GM21381 (cell line): ENCODE results near the gene MRPL10.

Experiments
- ATAC-seq: cut with Tn5 transposase; IDR thresholded peaks from one replicate; pipeline ENCODE4 v1.9.1; 2021; ENCODE audit warnings: mild to moderate bottlenecking, moderate library complexity; ENCODE audit not compliant: unreplicated experiment

Gene MRPL10

DNA sequence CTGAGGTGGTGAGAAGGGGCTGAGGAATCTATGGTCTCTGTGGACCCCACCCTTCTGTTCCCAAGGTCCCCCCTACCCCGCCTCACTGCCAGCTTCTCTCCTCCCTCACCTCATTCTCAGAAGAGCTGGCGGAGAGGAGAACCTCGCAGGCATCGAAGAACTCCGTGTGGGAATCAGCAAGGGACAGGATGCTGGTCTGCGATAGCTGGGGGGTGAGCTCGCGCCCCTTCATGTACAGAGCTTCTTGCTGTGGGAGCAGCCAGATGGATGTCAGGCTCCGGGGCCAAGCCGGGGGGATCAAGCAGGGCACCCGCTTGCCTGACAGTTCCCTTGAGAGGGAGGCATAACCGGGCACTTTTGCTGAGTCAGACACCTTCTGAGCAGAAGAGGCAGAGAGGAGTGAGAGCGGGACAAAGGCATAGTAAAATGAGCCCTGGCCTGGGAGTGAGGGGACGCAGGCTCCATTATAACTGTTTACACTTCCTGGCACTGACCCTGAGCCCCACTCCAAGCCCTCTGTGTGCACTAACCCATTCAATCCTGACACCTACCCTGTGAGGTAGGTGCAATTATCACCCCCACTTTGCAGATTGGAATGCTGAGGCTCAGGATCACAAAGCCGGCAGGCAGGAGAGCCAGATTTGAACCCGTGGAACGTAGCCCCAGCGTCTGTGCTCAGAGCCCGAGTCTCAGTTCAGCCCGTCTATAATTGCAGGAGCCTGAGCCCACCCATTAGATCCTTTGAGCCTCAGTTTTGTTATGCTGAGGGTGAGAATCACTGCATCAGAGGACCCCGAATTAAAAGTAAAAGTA is 16.0 kb downstream of the MRPL10 start:
- no peak for ATAC-seq

- ATAC-seq: no peak
Measured at GRCh38 chr17:47813512-47814031, 17.8 kb downstream of the MRPL10 start.

GRCh38 chr17:47813077-47813476 is 18.3 kb downstream of the MRPL10 start:
- no peak for ATAC-seq

- ATAC-seq: no peak
Measured at GRCh38 chr17:47812146-47812920, 19.0 kb downstream of the MRPL10 start.

- ATAC-seq: no peak
Measured at GRCh38 chr17:47811709-47812108, 19.6 kb downstream of the MRPL10 start.

GRCh38 chr17:47810901-47811635 is 20.3 kb downstream of the MRPL10 start:
- ATAC-seq: no peak

- no peak for ATAC-seq
Measured at GRCh38 chr17:47810200-47810821, 21.0 kb downstream of the MRPL10 start.

- ATAC-seq: no peak
Measured at GRCh38 chr17:47808830-47809480, 22.4 kb downstream of the MRPL10 start.

- ATAC-seq: no peak
Measured at GRCh38 chr17:47808036-47808829, 23.1 kb downstream of the MRPL10 start.

DNA sequence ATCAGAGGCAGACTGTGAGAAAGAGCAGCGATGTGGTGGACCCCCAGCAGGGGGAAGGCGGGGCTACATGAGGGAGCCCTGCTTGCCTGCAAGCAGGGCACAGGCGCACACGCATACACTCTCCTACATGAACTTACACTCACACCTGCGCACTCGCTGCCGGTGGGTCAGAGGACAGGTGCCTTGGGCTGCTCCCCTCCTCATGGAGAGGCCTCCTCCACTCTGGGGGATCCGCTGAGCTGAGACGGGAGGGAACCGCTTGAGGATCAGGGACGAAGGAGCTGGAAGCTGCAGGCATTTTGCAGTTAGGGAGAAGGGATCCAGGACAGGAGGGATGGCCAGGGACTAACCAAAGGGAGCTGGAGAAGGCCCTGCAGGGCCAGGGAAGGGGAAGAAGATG is 23.9 kb downstream of the MRPL10 start:
- ATAC-seq: no peak

GRCh38 chr17:47806913-47807255 is 24.5 kb downstream of the MRPL10 start:
- ATAC-seq: no peak

DNA sequence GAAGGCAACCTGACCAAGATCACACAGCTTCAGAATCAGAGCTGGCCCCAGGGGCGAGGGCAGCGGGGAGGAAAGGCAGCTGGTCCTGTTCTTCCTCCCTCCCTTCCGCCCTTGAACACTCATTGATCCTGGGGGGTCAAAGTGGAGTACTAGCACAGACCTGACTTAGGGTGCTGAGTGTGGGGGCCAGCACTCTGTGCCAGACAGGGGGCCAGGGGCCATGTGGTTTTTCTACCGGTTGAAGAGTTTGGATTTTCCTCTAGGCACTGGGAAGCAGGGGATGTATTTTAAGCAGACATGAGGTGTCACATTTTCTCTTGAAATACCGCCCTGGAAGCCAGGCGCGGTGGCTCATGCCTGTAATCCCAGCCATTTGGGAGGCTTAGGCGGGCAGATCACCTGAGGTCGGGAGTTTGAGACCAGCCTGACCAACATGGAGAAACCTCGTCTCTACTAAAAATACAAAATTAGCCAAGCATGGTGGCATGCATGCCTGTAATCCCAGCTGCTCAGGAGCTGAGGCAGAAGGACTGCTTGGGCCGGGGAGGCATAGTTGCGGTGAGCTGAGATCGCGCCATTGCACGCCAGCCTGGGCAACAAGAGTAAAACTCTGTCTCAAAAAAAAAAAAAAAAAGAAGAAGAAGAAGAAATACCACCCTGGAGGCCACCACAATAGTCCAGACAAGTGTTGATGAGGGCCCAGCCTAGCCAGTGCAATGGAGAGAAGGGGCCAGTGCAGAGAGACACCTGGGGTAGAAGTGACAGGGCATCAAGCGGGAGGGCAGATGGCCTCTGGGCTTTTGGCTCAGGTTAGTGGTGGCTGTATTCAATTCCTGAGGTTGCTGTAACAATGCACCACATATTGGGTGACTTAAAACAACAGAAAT is 25.1 kb downstream of the MRPL10 start:
- ATAC-seq: no peak

- no peak for ATAC-seq
Measured at GRCh38 chr17:47804461-47804860, 26.9 kb downstream of the MRPL10 start.

DNA sequence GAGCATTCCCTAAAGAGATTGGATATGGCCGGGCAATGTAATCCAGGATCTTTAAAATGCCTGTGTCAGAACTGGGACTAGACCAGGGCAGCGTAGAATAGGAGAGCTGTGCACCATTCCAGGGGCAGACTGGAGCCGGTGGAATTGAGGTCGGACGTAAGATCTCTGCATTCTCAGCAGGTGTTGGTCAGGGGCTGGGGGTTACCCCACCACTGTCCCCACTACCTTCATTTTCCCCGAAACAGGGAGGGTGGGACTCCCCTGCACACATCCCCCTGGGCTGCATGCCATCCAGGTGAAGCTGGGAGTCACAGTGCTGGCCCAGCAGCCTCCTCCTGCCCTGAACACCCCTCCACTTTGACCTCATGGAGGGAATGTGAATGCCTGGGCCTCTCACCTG is 27.6 kb downstream of the MRPL10 start:
- ATAC-seq: no peak

GRCh38 chr17:47803201-47803600 is 28.1 kb downstream of the MRPL10 start:
- no peak for ATAC-seq

DNA sequence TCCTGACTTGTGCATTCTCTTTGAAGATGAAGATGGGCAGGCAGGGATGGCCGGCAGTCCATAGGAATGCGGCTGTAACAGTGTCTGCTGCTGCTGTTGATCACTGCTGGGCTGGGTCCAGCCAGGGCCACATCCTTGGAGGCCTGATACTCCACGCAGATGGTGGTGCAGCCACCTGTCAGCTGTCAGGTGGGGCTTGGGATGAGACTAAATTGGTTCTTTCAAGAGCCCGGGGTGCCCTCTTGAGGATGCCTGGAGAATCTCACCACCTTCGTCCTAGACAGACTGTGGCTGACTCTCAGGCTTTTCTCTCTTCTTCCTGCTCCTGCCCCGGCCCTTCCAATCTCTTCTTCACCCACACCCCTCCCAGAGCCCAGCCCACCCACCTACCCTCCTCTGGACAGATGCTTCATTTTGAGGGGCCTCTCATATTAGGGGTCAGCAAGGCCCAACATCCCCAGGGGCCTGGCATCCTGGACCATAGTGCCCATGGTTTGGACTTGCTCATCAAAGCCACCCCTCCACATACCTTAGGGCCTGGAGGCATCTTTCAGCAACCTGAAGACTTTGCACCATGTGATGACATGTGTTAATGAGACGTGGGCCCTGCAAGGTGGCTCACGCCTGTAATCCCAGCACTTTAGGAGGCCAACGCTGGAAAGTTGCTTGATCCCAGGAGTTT is 28.9 kb downstream of the MRPL10 start:
- ATAC-seq: no peak

GRCh38 chr17:47801906-47802305 is 29.4 kb downstream of the MRPL10 start:
- ATAC-seq: no peak

- no peak for ATAC-seq
Measured at GRCh38 chr17:47801176-47801765, 30.1 kb downstream of the MRPL10 start.
